ENCODE data around the gene MBL2.

Gene MBL2

GRCh38 chr10:52810761-52811160, 38.2 kb upstream of the MBL2 start (continued):
- no peak for TF ChIP-seq PRDM1 (tag by site-specific recombination; IDR thresholded peaks at IDR 0.05)
- TF ChIP-seq GLI2 (tag by site-specific recombination; IDR thresholded peaks at IDR 0.05; ENCODE audit: borderline replicate concordance, low read depth): no peak
- no peak for TF ChIP-seq HOXA7 (CRISPR knock-in tag; IDR thresholded peaks at IDR 0.05; ENCODE audit: borderline replicate concordance)
- TF ChIP-seq SP7 (tag by site-specific recombination; IDR thresholded peaks at IDR 0.05): no peak
- TF ChIP-seq ZSCAN23 (tag by site-specific recombination; IDR thresholded peaks at IDR 0.05): no peak
- no peak for TF ChIP-seq ZBTB1 (tag by site-specific recombination; IDR thresholded peaks at IDR 0.05)
- TF ChIP-seq HIC1 (tag by site-specific recombination; IDR thresholded peaks at IDR 0.05): no peak
- TF ChIP-seq ZNF530 (tag by site-specific recombination; IDR thresholded peaks at IDR 0.05; ENCODE audit: low read depth): no peak
- TF ChIP-seq ZNF623 (tag by site-specific recombination; IDR thresholded peaks at IDR 0.05): no peak
- TF ChIP-seq ZSCAN5A (tag by site-specific recombination; IDR thresholded peaks at IDR 0.05): no peak
- TF ChIP-seq ZBTB17 (tag by site-specific recombination; IDR thresholded peaks at IDR 0.05): no peak

- Histone ChIP-seq H3K36me3 (ENCODE audit: control insufficient read depth in 2 of 2, insufficient read depth in 1 of 2, low read length in 2 of 2) (no peaks in the 10 kb centered on the region), H3K4me1 (ENCODE audit: control insufficient read depth, insufficient read depth, low read length) (no peaks in the 10 kb centered on the region), H3K9me3 (ENCODE audit: control insufficient read depth, insufficient read depth, low read depth, low read length) (no peaks in the 10 kb centered on the region), H3K4me3 (ENCODE audit: low read depth, low read length) (no peak overlapping the region), H3K27ac (ENCODE audit: extremely low read depth, low read depth, low read length) (no peak overlapping the region)
- ChIA-PET POLR2A (no interaction called here), CTCF (interaction anchor here (1.1 kb wide), 1 partner anchor 9 kb away, joined by 3 read pairs; no protein-coding TSS in a partner anchor)
- no peak for TF ChIP-seq ZNF23 (tag by site-specific recombination; IDR thresholded peaks at IDR 0.05; ENCODE audit: borderline replicate concordance)
- TF ChIP-seq ZNF398 (tag by site-specific recombination; IDR thresholded peaks at IDR 0.05): no peak
- TF ChIP-seq ZFP41 (tag by site-specific recombination; IDR thresholded peaks at IDR 0.05; ENCODE audit: borderline replicate concordance): no peak
- TF ChIP-seq ZNF132 (tag by site-specific recombination; IDR thresholded peaks at IDR 0.05; ENCODE audit: borderline replicate concordance): no peak
- no peak for TF ChIP-seq ZNF610 (tag by site-specific recombination; IDR thresholded peaks at IDR 0.05; ENCODE audit: borderline replicate concordance)
- TF ChIP-seq ZBTB21 (tag by site-specific recombination; IDR thresholded peaks at IDR 0.05): no peak
- no peak for TF ChIP-seq ZNF114 (tag by site-specific recombination; IDR thresholded peaks at IDR 0.05)
- TF ChIP-seq ZNF549 (tag by site-specific recombination; IDR thresholded peaks at IDR 0.05): no peak
- TF ChIP-seq KLF8 (tag by site-specific recombination; IDR thresholded peaks at IDR 0.05): no peak
- TF ChIP-seq ZNF391 (tag by site-specific recombination; IDR thresholded peaks at IDR 0.05; ENCODE audit: borderline replicate concordance, low read depth): no peak
- no peak for TF ChIP-seq ZNF26 (tag by site-specific recombination; IDR thresholded peaks at IDR 0.05)
- TF ChIP-seq ZNF248 (tag by site-specific recombination; IDR thresholded peaks at IDR 0.05): no peak
- no peak for TF ChIP-seq ZNF776 (tag by site-specific recombination; IDR thresholded peaks at IDR 0.05; ENCODE audit: borderline replicate concordance)
- TF ChIP-seq ZBTB7A (tag by site-specific recombination; IDR thresholded peaks at IDR 0.05; ENCODE audit: low read depth): no peak
- TF ChIP-seq ZNF292 (tag by site-specific recombination; IDR thresholded peaks at IDR 0.05; ENCODE audit: borderline replicate concordance, low read depth): no peak
Measured at GRCh38 chr10:52807803-52808202, 35.2 kb upstream of the MBL2 start.

Data from HEK293 (cell line).